ENCODE measurements around the gene SPAG16.

GRCh38 chr2:213696442-213696841 is 412.2 kb downstream of the SPAG16 start:
- TF ChIP-seq CTCF (conservative IDR thresholded peaks at IDR 0.05): no peak
- TF ChIP-seq ZFX (IDR thresholded peaks at IDR 0.05): no peak
